GM19240 (cell line): ENCODE measurements around the gene VPS9D1.
A peak's percentile ranks its signal among the peaks of the same experiment; 100 is the strongest.
"Not testable (repeated sequence)": the region's sequence is repeated elsewhere in the genome, so short reads cannot be mapped to it uniquely, and the experiment has no call there.

Experiments
- DNase-seq: peaks from one replicate; pipeline ENCODE4 v3.0.0; 2011; ENCODE audit warnings: low spot score; ENCODE audit not compliant: insufficient read length

VPS9D1 gene

GRCh38 chr16:89709716-89710432 lies 10.8 kb downstream of the VPS9D1 start:
- DNase-seq: no peak

- DNase-seq: no peak
Measured at GRCh38 chr16:89709166-89709565, 11.5 kb downstream of the VPS9D1 start.

DNA sequence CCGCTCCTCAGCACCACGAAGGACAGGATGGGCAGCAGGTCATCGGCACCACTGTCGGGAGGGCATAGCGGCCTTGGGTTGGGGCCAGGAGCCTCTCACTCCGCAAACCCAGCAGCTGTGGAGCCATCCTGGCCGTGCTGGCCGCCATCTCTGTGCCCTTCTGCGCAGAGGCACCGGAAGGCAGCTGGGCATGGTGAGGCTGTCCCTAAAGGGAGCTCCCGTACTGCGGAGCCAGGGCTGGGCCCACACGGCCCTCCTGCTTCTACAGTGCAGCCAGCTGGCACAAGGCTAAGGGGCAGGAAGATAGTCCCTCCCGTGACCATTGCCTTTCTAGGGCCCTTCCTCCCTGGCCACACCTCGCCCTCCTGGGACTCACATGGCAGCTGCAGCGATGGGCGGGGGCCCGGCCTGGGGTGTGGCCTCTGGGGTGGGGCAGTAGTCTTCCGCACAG lies 12.2 kb downstream of the VPS9D1 start:
- no peak for DNase-seq

- no peak for DNase-seq
Measured at GRCh38 chr16:89707695-89708094, 13.0 kb downstream of the VPS9D1 start.

DNA sequence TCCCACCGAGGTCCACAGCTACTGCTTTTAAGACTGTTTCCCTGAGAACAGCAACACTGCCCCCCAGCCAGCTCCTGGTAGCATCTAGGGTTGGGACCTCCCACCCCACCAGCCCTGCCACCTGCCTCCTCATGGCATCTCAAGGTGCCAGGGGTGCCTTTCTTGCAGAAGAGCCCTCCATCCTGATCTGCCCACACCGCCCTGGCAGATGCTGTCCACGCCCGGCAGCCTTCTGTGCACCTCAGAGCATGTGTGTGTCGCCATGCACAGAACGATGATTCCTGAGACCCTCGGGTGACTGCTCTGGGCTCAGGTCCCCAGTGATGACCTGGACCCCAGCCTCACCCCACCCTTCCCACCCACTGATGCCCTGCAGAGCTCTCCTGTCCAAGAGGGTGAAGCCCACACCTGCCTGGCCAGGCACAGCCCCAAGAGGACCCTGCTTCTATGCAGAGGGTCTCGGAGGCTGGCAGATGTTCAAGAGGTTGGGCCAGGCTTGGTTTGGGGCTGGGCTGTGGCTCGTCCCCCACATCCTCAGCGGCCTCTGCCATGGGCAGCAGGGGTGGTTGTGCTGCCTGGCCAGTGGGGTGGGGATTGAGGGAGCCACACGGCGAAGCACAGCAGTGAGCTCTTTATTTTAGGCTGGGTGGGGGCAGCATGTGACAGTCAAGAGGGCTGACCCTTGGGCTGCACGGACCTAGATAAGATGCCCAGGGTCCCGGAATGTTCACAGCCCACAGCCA lies 14.0 kb downstream of the VPS9D1 start:
- no peak for DNase-seq

GRCh38 chr16:89705006-89705405 lies 15.7 kb downstream of the VPS9D1 start:
- no peak for DNase-seq

DNA sequence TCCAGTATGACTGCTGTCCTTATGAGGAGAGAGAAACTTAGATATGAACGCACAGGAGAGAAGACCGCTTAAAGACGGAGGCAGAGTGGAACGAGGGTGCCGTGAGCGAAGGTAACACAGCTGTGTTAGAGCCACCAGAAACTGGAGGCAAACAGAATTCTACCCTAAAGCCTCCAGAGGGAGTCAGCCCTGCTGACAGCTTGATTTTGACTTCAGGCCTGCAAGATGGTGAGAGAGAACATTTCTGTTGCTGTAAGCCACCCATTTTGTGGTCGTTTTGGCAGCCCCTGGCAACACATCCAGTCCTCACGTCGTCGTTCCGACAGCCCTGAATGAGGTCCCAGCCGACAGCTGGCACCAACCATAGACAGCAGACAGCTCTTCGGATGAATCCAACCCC lies 16.4 kb downstream of the VPS9D1 start:
- no peak for DNase-seq

DNA sequence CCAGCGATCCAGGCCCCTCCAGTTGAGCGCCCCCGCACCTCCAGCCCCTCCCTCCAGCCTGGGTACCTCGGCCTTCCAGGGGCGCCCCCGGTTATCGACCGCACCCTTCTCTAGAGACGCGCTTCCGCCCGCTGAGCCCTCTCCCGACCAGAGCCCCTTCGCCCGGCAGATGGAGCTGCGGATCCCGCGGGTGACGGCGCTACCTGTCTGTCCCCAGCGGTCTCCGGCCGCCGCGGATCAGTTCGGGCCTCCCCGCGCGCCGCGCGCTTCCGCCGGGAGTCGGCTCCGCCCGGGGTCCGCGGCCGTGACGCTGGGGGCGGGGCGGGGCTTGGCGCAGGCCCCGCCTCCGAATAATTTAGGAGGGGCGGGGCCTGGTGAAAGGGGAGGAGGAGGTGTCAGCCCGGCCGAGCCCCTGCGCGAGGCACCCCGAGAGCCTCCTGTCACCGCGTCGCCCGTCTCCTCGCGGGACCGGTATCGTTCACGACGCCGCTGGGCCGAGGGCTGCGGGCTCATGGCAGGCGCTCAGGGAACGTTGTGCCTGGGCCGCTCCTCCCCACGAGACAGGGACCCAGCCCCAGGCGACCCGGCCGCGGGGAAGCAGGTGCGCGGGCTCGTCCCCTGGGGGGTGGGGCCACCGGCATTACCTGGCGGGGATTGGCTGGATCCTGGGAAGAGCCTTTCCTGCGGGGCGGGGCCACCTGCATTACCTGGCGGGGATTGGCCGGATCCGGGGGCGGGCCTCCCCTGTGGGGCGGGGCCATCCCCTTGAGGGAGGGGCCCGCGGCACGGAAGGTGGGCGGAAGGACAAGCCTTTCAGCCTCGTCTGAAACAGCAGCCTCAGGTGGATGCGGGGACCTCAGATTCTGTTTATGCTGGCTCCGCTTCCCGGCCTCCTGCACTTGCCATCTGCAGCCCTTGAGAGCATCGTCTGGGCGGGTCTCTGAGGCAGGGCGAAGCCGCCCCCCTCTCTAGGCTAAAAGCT lies 19.0 kb downstream of the VPS9D1 start, which contains the start of gene SPATA2L:
Gene SPATA2L, minus strand, starts transcription at position 281 of the 982 bp plus-strand sequence. CDS start 473 bp downstream, outside the sequence.
- peak; percentile 96 for DNase-seq

- no peak for DNase-seq
Measured at GRCh38 chr16:89700649-89701424, 19.9 kb downstream of the VPS9D1 start.

DNA sequence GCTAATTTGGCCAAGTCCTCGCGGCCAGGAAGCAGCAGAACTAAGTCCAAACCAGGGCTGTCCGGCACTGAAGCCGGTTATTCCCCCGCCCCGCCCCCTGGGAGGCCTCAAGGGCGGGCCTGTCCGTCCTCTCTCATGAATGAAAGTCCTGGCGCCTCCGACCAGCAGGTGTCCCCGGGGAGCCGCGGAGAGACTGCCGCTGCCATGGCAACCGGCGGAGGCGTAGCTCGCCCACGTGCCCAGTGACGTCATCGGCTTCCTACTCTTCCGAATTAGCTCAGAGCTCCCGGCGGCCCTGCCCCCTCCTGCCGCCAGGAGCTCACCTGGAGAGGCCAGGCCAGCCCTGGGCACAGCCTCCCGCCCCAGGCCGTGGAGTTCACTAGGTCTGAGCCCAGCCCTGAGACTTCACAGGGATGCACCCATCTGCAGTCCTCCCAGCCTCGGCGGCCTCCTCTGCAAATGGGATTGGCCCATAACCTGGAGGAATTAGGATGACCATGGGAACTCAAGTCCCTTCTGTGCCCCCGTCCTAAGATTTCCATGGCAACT lies 20.5 kb downstream of the VPS9D1 start:
- DNase-seq: peak; percentile 99

DNA sequence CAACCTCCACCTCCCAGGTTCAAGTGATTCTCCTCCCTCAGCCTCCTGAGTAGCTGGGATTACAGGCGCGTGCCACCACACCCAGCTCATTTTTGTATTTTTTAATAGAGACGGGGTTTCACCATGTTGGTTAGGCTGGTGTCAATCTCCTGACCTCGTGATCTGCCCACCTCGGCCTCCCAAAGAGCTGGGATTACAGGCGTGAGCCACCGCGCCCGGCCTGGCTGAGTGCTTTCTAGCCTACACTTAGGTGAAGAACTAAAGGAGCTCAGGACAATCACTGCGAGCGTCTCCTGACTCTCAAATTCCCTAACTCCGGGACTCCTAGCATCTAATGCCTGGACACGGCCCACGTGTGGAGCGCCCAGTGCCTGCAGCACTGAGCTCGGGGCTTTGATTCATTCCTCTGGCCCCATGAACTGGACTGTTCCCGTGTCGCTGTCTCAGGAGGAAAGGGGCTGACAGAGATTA lies 21.0 kb downstream of the VPS9D1 start:
- DNase-seq: not testable (repeated sequence)

- not testable (repeated sequence) for DNase-seq
Measured at GRCh38 chr16:89698717-89699116, 22.0 kb downstream of the VPS9D1 start.

GRCh38 chr16:89697616-89698331 lies 22.9 kb downstream of the VPS9D1 start:
- DNase-seq: no peak

- no peak for DNase-seq
Measured at GRCh38 chr16:89697161-89697615, 23.5 kb downstream of the VPS9D1 start.

DNA sequence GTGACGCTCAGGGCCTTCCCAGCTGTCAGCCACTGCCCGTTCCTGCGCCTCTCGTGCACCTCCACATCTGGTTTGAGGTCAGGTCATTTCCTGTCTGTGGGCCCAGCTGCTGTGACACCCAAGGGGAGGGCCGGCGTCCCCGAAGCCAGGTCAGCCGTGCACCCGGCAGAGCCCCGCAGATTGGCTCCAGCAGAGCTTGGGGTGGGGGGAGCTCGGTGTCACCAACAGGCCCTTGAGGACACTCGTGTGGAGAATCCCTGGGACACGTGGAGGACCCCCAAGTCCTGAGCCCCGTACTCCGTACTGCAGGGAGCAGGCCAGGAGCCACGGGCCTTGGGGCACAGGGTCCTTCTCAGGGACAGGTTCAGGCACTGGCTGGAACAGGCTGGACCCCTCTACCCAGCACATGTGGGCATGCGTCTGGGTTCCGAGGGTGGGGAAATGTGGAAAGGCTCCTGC lies 24.0 kb downstream of the VPS9D1 start:
- DNase-seq: no peak

DNA sequence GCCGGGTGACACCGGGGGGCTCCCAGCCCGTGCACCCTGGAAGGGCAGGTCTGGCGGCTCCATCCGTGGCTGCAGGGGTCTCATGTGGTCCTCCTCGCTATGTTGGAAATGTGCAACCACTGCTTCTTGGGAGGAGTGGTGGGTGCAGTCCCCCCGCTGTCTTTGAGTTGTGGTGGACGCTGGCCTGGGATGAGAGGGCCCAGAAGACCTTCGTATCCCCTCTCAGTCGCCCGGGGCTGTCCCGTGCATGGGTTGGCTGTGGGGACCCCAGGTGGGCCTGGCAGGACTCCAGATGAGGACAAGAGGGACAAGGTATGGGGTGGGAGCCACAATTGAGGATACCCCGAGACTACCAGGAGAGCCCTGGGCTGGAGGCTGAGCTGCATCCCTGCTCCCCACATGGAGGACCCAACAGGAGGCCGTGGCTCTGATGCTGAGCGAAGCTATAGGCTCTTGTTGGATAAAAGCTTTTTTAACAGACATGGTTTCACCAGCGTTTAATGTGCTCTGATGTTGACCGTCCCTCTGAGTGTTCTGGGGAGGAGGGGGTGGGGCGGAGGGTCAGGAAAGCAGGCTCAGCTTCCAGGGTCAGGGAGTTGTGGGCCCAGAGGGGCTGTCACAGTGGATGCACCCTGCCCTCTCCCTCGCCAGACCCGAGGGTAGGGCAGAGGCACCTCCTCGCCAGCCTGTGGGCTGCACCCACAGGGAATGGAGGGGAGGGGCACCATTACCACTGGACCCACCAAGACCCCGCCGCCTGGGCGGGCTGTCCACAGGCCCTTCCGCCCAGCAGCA lies 24.6 kb downstream of the VPS9D1 start:
- DNase-seq: no peak

DNA sequence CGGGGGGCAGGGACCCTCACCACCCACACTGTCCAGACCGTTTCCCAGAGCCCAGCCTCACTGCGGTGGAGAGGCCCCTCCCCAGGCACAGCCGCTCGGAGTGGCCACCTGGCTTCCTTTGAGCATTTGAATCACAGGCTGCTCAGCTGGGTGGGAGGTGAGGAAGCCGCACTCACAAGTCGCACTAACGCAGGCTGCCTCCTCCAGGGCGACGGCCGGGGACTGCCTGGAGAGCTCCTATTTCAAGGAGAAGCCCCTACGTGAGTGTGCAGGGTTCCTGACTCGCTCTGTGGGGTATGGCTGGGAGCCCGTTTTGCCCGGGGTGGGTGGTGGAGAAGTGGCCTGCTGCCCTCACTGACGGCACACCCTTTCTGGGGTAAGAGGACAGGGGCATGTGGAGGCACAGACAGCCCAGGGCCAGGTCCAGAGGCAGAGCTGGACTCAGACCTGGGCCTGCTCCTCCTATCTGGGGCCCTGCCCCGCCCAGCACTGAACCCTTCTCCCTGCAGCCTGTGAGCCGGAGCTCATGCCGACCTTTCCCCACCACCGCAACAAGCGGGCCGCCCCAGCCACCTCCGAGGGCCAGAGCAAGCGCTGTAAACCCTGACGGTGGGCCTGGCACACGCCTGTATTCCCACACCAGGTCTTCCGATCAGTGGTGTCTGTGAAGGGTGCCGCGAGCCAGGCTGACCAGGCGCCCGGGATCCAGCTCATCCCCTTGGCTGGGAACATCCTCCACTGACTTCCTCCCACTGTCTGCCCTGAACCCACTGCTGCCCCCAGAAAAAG lies 25.4 kb downstream of the VPS9D1 start:
- no peak for DNase-seq

- not testable (repeated sequence) for DNase-seq
Measured at GRCh38 chr16:89694784-89695085, 26.0 kb downstream of the VPS9D1 start.
